Kidney (tissue), 14 donors: ENCODE measurements around the gene LAMA4. TPM values are rescaled to one million over a fixed set of nuclear protein-coding genes. Genes with fewer than 3 reads are reported as not detected.

Experiments
- DNase-seq, 5 donors: peaks; one replicate each; pipeline ENCODE4 v3.0.0-alpha.2; 2013 to 2020
- FAIRE-seq: peaks from 2 replicates; lab custom pipeline; 2012; peaks lifted over from hg19 to GRCh38; lab: Jason Lieb, UNC
- H3K27ac ChIP-seq, 2 donors: one replicate each; pipeline ENCODE4 v1.7.0; 2013; ENCODE audit warnings: low read depth in 2 of 2, low read length in 2 of 2, inconsistent platforms in 1 of 2
- H3K27me3 ChIP-seq: one replicate; pipeline ENCODE4 v1.7.1; 2013; ENCODE audit warnings: low read length, inconsistent platforms; ENCODE audit not compliant: control insufficient read depth, insufficient read depth
- H3K36me3 ChIP-seq, 3 donors: one replicate each; pipeline versions ENCODE4 v1.7.0 to v1.7.1; 2013; ENCODE audit warnings: low read length in 3 of 3, control low read depth in 1 of 3, inconsistent platforms in 1 of 3; ENCODE audit not compliant: insufficient read depth in 3 of 3, control insufficient read depth in 2 of 3
- H3K4me1 ChIP-seq, 3 donors: one replicate each; pipeline versions ENCODE4 v1.7.0 to v1.7.1; 2013; ENCODE audit warnings: low read length in 3 of 3, inconsistent platforms in 1 of 3, low read depth in 1 of 3; ENCODE audit not compliant: control insufficient read depth in 2 of 3, insufficient read depth in 2 of 3
- H3K4me3 ChIP-seq, 3 donors: one replicate each; pipeline versions ENCODE4 v1.7.0 to v1.8.1; 2013; ENCODE audit warnings: low read length in 3 of 3, control low read depth in 1 of 3, inconsistent platforms in 1 of 3
- H3K9ac ChIP-seq, 3 donors: one replicate each; pipeline versions ENCODE4 v1.7.0 to v1.7.1; 2013; ENCODE audit warnings: low read length in 3 of 3, control low read depth in 1 of 3, inconsistent platforms in 1 of 3
- H3K9me3 ChIP-seq, 3 donors: one replicate each; pipeline versions ENCODE4 v1.7.0 to v1.7.1; 2013; ENCODE audit warnings: low read length in 3 of 3, control low read depth in 1 of 3, inconsistent platforms in 1 of 3; ENCODE audit not compliant: control insufficient read depth in 2 of 3, insufficient read depth in 1 of 3
- CTCF ChIP-seq: IDR thresholded peaks from 3 replicates; pipeline ENCODE4 v1.5.1; 2012; ENCODE audit warnings: mild to moderate bottlenecking, moderate library complexity, borderline replicate concordance; ENCODE audit not compliant: insufficient read depth; ENCODE audit errors: extremely low read depth
- intact Hi-C: fragments of 100-400 bp; cut with DNase I; formaldehyde crosslinking; loops from one replicate; pipeline ENCODE4 v1.11.1; 2022
- polyA plus RNA-seq: library from polyadenylated mRNA; stranded (reverse); fragments of 350-450 nt; fragmentation: Illumina TruSeq; extraction: RNeasy Lipid Tissue Mini Kit (QIAGEN cat#74804); gene quantifications from one replicate; pipeline ENCODE4 v1.2.3, GENCODE V29; 2014; ENCODE audit warnings: low read depth, low replicate concordance; ENCODE audit not compliant: insufficient read depth
- total RNA-seq: library from RNA; stranded (reverse); fragmentation: NEBNext Ultra II Directional; extraction: Animal tissue kit (Norgen Biotek cat#: 25700); gene quantifications from one replicate; pipeline ENCODE4 v1.2.1, GENCODE V29; 2021
- donor health status: control.
- donor health status: control.
- donor health status: control.
- donor health status: control.
- donor health status: control.
- donor health status: DM: yes; HTN: yes; CAD: no.
- donor health status: Normal renal cell carcinoma (clear cell type).

LAMA4 gene
- total and polyA plus RNA-seq, 2 donors from 2014 or later = 5.6 to 20.7 TPM

GRCh38 chr6:112198582-112198981, 55.8 kb downstream of the LAMA4 start:
- no peak overlapping the region for H3K4me3 ChIP-seq
- H3K27me3 ChIP-seq = no peaks in the 10 kb centered on the region
- DNase-seq (no peak), FAIRE-seq (no peak)
- peaks cover 0 to 19% (median 8%) of the 10 kb centered on the region in 3 donors for H3K4me1 ChIP-seq
- H3K36me3 ChIP-seq = no peaks in the 10 kb centered on the region
- H3K27ac ChIP-seq = no peak overlapping the region
- intact Hi-C loops = no loop called here
- no peak overlapping the region for H3K9ac ChIP-seq
- no peaks in the 10 kb centered on the region for H3K9me3 ChIP-seq
- TF ChIP-seq CTCF = no peak

DNA sequence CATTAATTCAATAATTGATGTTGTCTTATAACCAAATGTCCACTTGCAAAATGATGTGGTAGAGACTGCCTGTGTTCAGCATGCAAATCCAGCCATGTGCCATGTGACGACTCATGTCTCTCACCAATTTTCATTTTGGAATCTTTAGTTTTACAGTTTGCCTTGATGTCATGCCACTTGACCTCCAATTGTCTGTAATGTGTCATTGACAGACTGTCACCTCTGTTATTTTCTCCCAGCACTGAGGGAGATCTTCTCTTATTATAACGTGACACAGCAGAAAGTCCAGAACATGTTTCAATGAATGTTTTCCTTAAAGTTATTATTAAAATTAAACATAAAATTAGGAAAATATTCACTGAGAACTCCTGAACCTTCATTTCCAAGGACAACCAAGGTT, 56.7 kb downstream of the LAMA4 start:
- Histone ChIP-seq H3K4me1 (peaks cover 0 to 12% (median 5%) of the 10 kb centered on the region in 3 donors), H3K9me3 (no peaks in the 10 kb centered on the region), H3K36me3 (no peaks in the 10 kb centered on the region), H3K9ac (no peak overlapping the region), H3K27ac (no peak overlapping the region), H3K27me3 (no peaks in the 10 kb centered on the region), H3K4me3 (no peak overlapping the region)
- DNase-seq (no peak), FAIRE-seq (no peak)
- intact Hi-C loops = no loop called here
- no peak for TF ChIP-seq CTCF

GRCh38 chr6:112196306-112196705, 58.1 kb downstream of the LAMA4 start:
- Histone ChIP-seq H3K9ac (no peak overlapping the region), H3K9me3 (no peaks in the 10 kb centered on the region), H3K4me3 (no peak overlapping the region), H3K27me3 (no peaks in the 10 kb centered on the region), H3K36me3 (no peaks in the 10 kb centered on the region), H3K4me1 (peaks cover 0 to 11% (median 4%) of the 10 kb centered on the region in 3 donors), H3K27ac (no peak overlapping the region)
- no peak for FAIRE-seq
- intact Hi-C loops = no loop called here
- TF ChIP-seq CTCF = no peak
- no peak for DNase-seq

- Histone ChIP-seq H3K4me3 (no peak overlapping the region), H3K27ac (no peak overlapping the region), H3K27me3 (no peaks in the 10 kb centered on the region), H3K36me3 (no peaks in the 10 kb centered on the region), H3K9me3 (no peaks in the 10 kb centered on the region), H3K4me1 (peaks cover 0 to 14% (median 4%) of the 10 kb centered on the region in 3 donors), H3K9ac (no peak overlapping the region)
- FAIRE-seq (no peak), DNase-seq (no peak)
- intact Hi-C loops = no loop called here
- no peak for TF ChIP-seq CTCF
These were observed 59.2 kb downstream of the LAMA4 start for GRCh38 chr6:112195166-112195565.
